ENCODE data around the gene POLN.
A peak's percentile ranks its signal among the peaks of the same experiment; 100 is the strongest.
"Not testable (repeated sequence)": the region's sequence is repeated elsewhere in the genome, so short reads cannot be mapped to it uniquely, and the experiment has no call there.

The POLN gene

DNA sequence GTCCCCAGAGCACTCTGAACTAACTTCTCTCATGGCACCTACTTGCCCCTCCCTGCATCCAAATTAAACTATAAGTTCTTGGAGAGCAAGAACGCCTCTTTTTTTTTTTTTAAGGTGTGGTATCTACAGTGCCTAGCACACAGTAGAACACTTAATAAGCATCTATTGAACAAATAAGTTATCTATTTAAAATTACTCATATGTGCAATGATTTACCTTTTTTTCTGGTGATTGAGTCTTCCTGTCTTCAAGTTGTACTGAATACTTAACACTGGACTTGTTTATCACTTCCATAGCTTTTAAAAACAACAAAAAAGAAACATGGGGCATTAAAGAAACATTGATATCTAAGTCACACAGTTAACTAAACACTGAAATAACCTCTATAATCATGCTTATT lies 29.1 kb downstream of the POLN start:
- DNase-seq = no peak

- DNase-seq = not testable (repeated sequence)
Observed at GRCh38 chr4:2202789-2203188, 39.1 kb downstream of the POLN start.

- DNase-seq = no peak
Observed at GRCh38 chr4:2194496-2194895, 47.4 kb downstream of the POLN start.

GRCh38 chr4:2193326-2193725 lies 48.6 kb downstream of the POLN start:
- DNase-seq = no peak

- no peak for DNase-seq
Observed at GRCh38 chr4:2186865-2187172, 55.1 kb downstream of the POLN start.

- no peak for DNase-seq
Observed at GRCh38 chr4:2186133-2186864, 55.6 kb downstream of the POLN start.

GRCh38 chr4:2183394-2183793 lies 58.5 kb downstream of the POLN start:
- DNase-seq = no peak

DNA sequence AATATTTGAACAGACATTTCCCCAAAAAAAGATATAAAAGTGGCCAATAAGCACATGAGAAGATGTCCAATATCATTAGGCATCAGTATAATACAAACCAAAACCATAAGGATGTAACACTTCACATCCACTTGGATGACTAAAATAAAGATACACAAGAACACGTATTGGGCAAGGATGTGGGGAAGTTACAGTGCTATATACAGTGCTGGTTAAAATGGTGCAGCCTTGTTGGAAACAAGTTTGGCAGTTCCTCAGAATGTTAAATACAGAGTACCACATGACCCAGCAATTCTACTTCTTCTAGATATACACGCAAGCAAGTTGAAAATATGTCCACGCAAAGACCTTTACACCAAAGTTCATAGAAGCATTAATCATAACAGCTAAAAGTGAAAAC lies 58.9 kb downstream of the POLN start:
- no peak for DNase-seq

DNA sequence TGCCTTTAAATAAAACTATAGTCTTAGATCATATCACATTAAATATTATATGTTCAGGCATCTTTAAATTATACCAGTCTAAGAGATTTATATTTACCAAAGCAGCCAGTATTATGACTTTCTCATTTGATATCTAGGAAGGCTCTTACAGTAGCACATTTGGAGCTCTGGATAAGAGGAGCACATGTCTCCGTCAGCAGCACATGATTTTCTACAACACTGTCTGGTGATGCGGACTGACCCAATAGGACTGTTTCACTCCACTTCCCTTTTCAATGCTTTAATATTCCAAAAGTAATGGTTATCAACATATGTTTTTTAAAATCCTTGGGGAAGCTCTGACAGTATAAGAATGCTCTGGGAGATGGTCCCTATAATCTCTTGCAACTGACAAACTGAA lies 61.5 kb downstream of the POLN start:
- DNase-seq = no peak

DNA sequence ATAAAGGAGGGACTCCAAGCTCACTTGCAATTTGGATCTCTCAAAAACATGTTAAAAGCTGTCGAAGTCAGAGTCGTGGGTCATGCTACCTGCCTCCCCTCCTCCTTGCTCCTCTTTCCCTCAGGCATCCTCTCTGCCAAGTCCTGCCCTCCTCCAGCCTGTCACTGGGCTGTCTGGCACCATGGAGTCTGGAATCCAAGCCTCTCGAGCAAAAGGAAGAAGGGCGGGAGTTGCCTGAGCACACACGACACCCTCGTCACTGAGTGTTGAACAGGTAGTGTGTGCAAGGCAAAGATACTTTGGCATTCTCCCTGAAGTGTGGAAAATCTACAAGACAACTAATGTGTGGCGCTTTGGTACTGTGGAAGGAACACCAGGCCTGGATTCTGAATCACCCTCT lies 62.2 kb downstream of the POLN start:
- peak; percentile 50 for DNase-seq

GRCh38 chr4:2178986-2179385 lies 62.9 kb downstream of the POLN start:
- no peak for DNase-seq

DNA sequence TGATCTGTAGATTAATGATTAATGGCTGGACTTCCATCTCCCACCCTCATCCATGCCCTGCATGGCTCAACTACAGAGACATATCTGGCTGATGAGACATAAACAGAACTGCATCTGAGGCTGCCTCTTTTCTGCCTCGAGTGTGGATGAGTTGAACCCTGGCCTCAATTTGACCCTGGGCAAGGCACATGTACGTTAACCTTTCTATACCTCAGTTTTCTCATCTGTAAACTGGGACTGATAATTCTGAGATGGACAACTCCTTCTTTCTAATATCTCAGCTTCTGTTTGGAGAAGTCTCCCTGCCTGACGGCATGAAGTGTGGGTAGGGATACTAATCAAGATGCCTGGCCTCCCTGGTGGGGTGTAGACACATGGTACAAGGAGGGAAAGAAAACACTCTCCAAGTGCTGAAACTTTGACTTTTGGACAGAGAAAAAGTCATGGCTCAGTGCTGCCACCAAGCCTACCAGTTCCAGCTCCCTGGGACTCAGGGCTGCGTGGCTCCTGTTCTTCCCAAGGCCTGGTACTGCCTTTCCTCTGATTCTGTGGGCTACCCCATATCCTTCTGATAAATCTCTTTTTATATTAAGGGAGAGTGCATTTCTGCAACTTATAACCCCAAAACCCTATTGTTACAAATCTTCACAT lies 64.4 kb downstream of the POLN start:
- no peak for DNase-seq

- no peak for DNase-seq
Observed at GRCh38 chr4:2175990-2176698, 65.8 kb downstream of the POLN start.

DNA sequence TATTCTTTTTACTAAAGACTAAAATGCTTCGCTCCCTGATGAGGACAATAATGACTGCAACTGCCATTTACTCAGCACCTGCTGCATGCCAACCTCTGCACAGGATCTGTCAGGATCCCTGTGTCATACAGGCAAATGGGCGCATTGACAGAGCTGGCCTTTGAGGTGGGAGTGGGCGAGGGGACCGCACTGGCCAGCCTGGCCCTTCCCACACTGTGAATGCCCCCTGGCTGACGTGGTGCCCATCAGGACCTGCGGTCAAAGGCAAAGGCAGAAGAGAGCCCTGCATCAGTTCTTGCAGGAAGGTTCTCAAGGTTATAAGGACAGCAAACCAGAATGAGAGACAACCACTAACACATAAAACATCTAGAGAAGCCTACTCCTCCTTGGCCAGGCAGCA lies 67.9 kb downstream of the POLN start:
- DNase-seq = no peak

DNA sequence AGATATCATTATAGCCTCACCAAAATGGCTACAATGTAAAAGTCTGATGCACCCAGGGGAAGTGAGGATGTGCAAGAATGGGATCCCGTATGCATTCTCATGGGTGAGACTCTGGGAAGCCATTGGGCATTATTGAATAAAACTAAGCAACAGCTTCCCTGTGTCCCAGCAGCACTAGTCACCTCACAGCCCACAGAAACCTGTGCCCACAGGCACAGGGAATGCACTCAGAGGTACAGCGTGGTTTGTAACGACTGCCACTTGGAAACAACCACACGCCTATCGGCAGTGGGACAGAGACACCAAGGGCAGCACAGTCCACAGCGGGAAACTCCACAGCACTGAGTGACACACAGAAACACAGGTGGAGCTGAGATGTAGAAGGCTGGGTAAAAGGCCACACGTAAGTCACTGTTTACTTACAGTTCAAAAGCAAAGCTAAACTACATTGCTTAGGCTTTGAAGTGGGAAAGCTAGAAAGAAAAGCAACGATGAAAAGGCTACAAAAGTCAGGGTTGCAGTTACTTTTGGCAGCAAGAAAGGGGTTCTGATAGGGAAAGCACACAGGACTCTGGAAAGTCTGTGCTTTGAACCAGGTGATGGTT lies 69.2 kb downstream of the POLN start:
- DNase-seq = no peak

GRCh38 chr4:2172161-2172560 lies 69.8 kb downstream of the POLN start:
- DNase-seq = no peak

GRCh38 chr4:2168469-2169319 lies 73.2 kb downstream of the POLN start:
- peak; percentile 6 for DNase-seq

DNA sequence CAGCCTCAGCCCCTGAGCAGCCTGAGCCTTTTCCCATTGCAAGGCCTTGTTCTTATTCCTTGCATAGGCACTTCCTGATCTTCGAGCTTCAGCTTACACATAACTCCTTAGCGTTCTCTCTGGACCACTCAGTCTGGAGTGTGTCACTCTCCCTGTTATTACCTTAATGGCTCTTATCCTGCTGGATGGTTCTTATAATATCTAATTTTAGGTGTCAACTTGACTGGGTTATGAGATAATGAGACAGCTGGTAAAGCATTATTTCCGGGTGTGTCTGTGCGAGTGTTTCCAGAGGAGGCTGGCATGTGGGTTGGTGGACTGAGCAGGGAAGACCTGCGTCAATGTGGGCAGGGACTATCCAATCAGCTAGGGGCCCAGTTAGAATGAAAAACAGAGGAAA lies 75.7 kb downstream of the POLN start:
- DNase-seq = peak; percentile 12

- no peak for DNase-seq
Observed at GRCh38 chr4:2165391-2165790, 76.5 kb downstream of the POLN start.

DNA sequence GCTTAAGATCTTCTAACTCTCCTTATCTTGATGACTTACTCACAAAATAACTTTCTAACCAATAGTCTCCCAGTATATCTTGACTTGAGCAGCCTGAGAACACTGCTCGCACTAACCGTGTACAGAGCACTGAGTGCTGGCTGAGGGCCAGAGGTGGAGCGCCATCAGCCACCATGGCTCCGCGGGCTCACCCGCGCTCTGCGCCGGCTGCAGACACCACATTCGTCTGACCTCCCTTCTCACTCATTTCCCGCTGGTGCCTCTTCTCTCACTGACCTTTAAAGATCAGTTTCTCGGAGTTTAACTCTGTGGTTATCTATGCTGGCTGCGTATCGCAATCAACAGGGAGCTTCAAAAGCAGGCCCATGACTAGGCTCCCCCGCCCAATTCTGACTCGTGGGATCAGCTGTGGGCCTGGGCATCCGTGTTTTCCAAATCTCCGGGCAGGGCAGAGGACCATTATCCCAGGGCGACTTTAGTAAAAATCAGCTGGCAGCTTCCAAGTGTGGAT lies 78.6 kb downstream of the POLN start:
- DNase-seq = no peak

DNA sequence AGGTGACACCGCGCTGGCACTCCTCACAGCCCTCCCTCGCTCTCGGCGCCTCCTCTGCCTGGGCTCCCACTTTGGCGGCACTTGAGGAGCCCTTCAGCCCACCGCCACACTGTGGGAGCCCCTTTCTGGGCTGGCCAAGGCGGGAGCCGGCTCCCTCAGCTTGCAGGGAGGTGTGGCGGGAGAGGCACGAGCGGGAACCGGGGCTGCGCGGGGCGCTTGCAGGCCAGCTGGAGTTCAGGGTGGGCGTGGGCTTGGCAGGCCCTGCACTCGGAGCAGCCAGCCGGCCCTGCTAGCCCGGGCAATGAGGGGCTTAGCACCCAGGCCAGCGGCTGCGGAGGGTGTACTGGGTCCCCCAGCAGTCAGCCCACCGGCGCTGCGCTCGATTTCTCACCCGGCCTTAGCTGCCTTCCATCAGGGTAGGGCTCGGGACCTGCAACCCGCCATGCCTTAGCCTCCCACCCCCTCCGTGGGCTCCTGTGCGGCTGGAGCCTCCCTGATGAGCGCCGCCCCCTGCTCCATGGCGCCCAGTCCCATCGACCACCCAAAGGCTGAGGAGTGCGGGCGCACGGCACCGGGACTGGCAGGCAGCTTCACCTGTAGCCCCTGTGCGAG lies 80.7 kb downstream of the POLN start:
- DNase-seq = not testable (repeated sequence)

- no peak for DNase-seq
Observed at GRCh38 chr4:2159931-2160330, 82.0 kb downstream of the POLN start.

Data from DMS79 (cell line).